Activated naive CD8-positive, alpha-beta T cell treated with anti-CD3 and anti-CD28 coated beads for 36 hours (primary cell): ENCODE results near the gene BLOC1S1. TPM values are rescaled to one million over a fixed set of nuclear protein-coding genes. Genes with fewer than 3 reads are reported as not detected.

Source experiments
- DNase-seq: peaks from one replicate; pipeline ENCODE4 v3.0.0; 2021
- H3K27ac Mint-ChIP-seq: one replicate; pipeline ENCODE4 v1.8.0; 2022; ENCODE audit warnings: mild to moderate bottlenecking, moderate library complexity, mixed read lengths
- H3K27me3 Mint-ChIP-seq: one replicate; pipeline ENCODE4 v1.8.0; 2022; ENCODE audit warnings: mild to moderate bottlenecking, mixed read lengths
- H3K36me3 Mint-ChIP-seq: one replicate; pipeline ENCODE4 v1.8.0; 2021; ENCODE audit warnings: mild to moderate bottlenecking, mixed read lengths
- H3K4me1 Mint-ChIP-seq: one replicate; pipeline ENCODE4 v1.8.0; 2021; ENCODE audit warnings: mixed read lengths
- H3K4me3 Mint-ChIP-seq: one replicate; pipeline ENCODE4 v1.8.0; 2022; ENCODE audit warnings: mild to moderate bottlenecking, moderate library complexity, mixed read lengths
- H3K9me3 Mint-ChIP-seq: one replicate; pipeline ENCODE4 v1.8.0; 2022; ENCODE audit warnings: mixed read lengths
- total RNA-seq, 2 experiments: library from RNA; stranded (reverse); gene quantifications; one replicate each; pipeline ENCODE4 v1.2.3, GENCODE V29; 2021

BLOC1S1 gene
- total RNA-seq, 2 experiments from 2014 or later, result 81.9 to 88.4 TPM

GRCh38 chr12:55724940-55725309, 9.1 kb downstream of the BLOC1S1 start:
- Mint-ChIP-seq H3K27me3 (no peaks in the 10 kb centered on the region), H3K4me3 (no peak overlapping the region), H3K27ac (no peak overlapping the region), H3K4me1 (peaks cover 24% of the 10 kb centered on the region), H3K9me3 (no peaks in the 10 kb centered on the region), H3K36me3 (no peaks in the 10 kb centered on the region)
- DNase-seq, result no peak

GRCh38 chr12:55725556-55725955, 9.7 kb downstream of the BLOC1S1 start:
- Mint-ChIP-seq H3K27ac (no peak overlapping the region), H3K4me1 (peaks cover 29% of the 10 kb centered on the region), H3K9me3 (no peaks in the 10 kb centered on the region), H3K4me3 (no peak overlapping the region), H3K36me3 (peaks cover 6% of the 10 kb centered on the region), H3K27me3 (no peaks in the 10 kb centered on the region)
- no peak for DNase-seq

- Mint-ChIP-seq H3K4me1 (peaks cover 31% of the 10 kb centered on the region), H3K27me3 (no peaks in the 10 kb centered on the region), H3K27ac (peak overlapping the region; percentile 70), H3K36me3 (peaks cover 7% of the 10 kb centered on the region), H3K4me3 (peak overlapping the region; percentile 74), H3K9me3 (no peaks in the 10 kb centered on the region)
- DNase-seq, result no peak
Measured at GRCh38 chr12:55726971-55727370, 11.1 kb downstream of the BLOC1S1 start.

GRCh38 chr12:55727643-55728185, 11.9 kb downstream of the BLOC1S1 start:
- Mint-ChIP-seq H3K27me3 (no peaks in the 10 kb centered on the region), H3K27ac (peak overlapping the region; percentile 70), H3K4me1 (peaks cover 31% of the 10 kb centered on the region), H3K4me3 (peak overlapping the region; percentile 74), H3K9me3 (no peaks in the 10 kb centered on the region), H3K36me3 (peaks cover 7% of the 10 kb centered on the region)
- DNase-seq, result no peak

GRCh38 chr12:55728186-55728938, 12.5 kb downstream of the BLOC1S1 start:
- no peak overlapping the region for H3K27ac Mint-ChIP-seq
- no peaks in the 10 kb centered on the region for H3K9me3 Mint-ChIP-seq
- peaks cover 31% of the 10 kb centered on the region for H3K4me1 Mint-ChIP-seq

GRCh38 chr12:55728939-55729818, 13.3 kb downstream of the BLOC1S1 start, which contains the start of gene CD63:
CD63 (minus strand) TSS chr12:55729009; CDS start chr12:55728341, 668 bp downstream.
- no peaks in the 10 kb centered on the region for H3K9me3 Mint-ChIP-seq
- H3K27ac Mint-ChIP-seq, result peak within 1 kb of the TSS; percentile 94
- DNase-seq, result peak; percentile 84
- H3K36me3 Mint-ChIP-seq, result peaks cover 7% of the 10 kb centered on the region
- H3K4me3 Mint-ChIP-seq, result peak within 1 kb of the TSS; percentile 87
- peaks cover 31% of the 10 kb centered on the region for H3K4me1 Mint-ChIP-seq
- no peaks in the 10 kb centered on the region for H3K27me3 Mint-ChIP-seq

More at GRCh38 chr12:55728186-55728938, 12.5 kb downstream of the BLOC1S1 start:
- peak; percentile 35 for DNase-seq
- Mint-ChIP-seq H3K36me3 (peaks cover 7% of the 10 kb centered on the region), H3K27me3 (no peaks in the 10 kb centered on the region), H3K4me3 (peak overlapping the region; percentile 74)

GRCh38 chr12:55729819-55730818, 14.3 kb downstream of the BLOC1S1 start:
- Mint-ChIP-seq H3K9me3 (no peaks in the 10 kb centered on the region), H3K4me1 (peaks cover 27% of the 10 kb centered on the region), H3K27me3 (no peaks in the 10 kb centered on the region), H3K36me3 (peaks cover 7% of the 10 kb centered on the region), H3K27ac (peak overlapping the region; percentile 94), H3K4me3 (peak overlapping the region; percentile 87)
- peak; percentile 41 for DNase-seq

- Mint-ChIP-seq H3K27ac (no peak overlapping the region), H3K9me3 (no peaks in the 10 kb centered on the region), H3K27me3 (no peaks in the 10 kb centered on the region), H3K4me1 (peaks cover 16% of the 10 kb centered on the region), H3K36me3 (peaks cover 7% of the 10 kb centered on the region), H3K4me3 (no peak overlapping the region)
- DNase-seq, result no peak
Measured at GRCh38 chr12:55732288-55732687, 16.4 kb downstream of the BLOC1S1 start.

GRCh38 chr12:55733021-55733555, 17.2 kb downstream of the BLOC1S1 start:
- H3K4me1 Mint-ChIP-seq, result peaks cover 19% of the 10 kb centered on the region
- peaks cover 7% of the 10 kb centered on the region for H3K36me3 Mint-ChIP-seq
- DNase-seq, result no peak
- no peak overlapping the region for H3K4me3 Mint-ChIP-seq
- no peaks in the 10 kb centered on the region for H3K27me3 Mint-ChIP-seq
- H3K27ac Mint-ChIP-seq, result no peak overlapping the region
- H3K9me3 Mint-ChIP-seq, result no peaks in the 10 kb centered on the region

GRCh38 chr12:55733858-55734257, 18.0 kb downstream of the BLOC1S1 start:
- H3K36me3 Mint-ChIP-seq, result peaks cover 7% of the 10 kb centered on the region

GRCh38 chr12:55734595-55734994, 18.7 kb downstream of the BLOC1S1 start:
- no peak overlapping the region for H3K27ac Mint-ChIP-seq

More at GRCh38 chr12:55733858-55734257, 18.0 kb downstream of the BLOC1S1 start:
- Mint-ChIP-seq H3K27ac (no peak overlapping the region), H3K4me1 (peaks cover 22% of the 10 kb centered on the region), H3K4me3 (no peak overlapping the region), H3K27me3 (no peaks in the 10 kb centered on the region), H3K9me3 (no peaks in the 10 kb centered on the region)
- DNase-seq, result no peak

GRCh38 chr12:55736076-55736475, 20.2 kb downstream of the BLOC1S1 start:
- no peaks in the 10 kb centered on the region for H3K9me3 Mint-ChIP-seq
- H3K27ac Mint-ChIP-seq, result no peak overlapping the region
- DNase-seq, result no peak
- H3K27me3 Mint-ChIP-seq, result no peaks in the 10 kb centered on the region
- H3K4me3 Mint-ChIP-seq, result no peak overlapping the region
- H3K36me3 Mint-ChIP-seq, result no peaks in the 10 kb centered on the region
- peaks cover 20% of the 10 kb centered on the region for H3K4me1 Mint-ChIP-seq

More at GRCh38 chr12:55734595-55734994, 18.7 kb downstream of the BLOC1S1 start:
- no peaks in the 10 kb centered on the region for H3K27me3 Mint-ChIP-seq
- peaks cover 7% of the 10 kb centered on the region for H3K36me3 Mint-ChIP-seq
- peaks cover 24% of the 10 kb centered on the region for H3K4me1 Mint-ChIP-seq
- no peak for DNase-seq
- no peaks in the 10 kb centered on the region for H3K9me3 Mint-ChIP-seq
- H3K4me3 Mint-ChIP-seq, result no peak overlapping the region

GRCh38 chr12:55736780-55737580, 21.1 kb downstream of the BLOC1S1 start:
- H3K4me1 Mint-ChIP-seq, result peaks cover 24% of the 10 kb centered on the region
- H3K27ac Mint-ChIP-seq, result peak overlapping the region; percentile 59
- H3K9me3 Mint-ChIP-seq, result no peaks in the 10 kb centered on the region
- DNase-seq, result peak; percentile 64
- peak overlapping the region; percentile 47 for H3K4me3 Mint-ChIP-seq
- H3K27me3 Mint-ChIP-seq, result no peaks in the 10 kb centered on the region
- H3K36me3 Mint-ChIP-seq, result no peaks in the 10 kb centered on the region
